ENCODE results near the gene RIC3. TPM values are rescaled to one million over a fixed set of nuclear protein-coding genes. Genes with fewer than 3 reads are reported as not detected.

Gene RIC3
- total and polyA plus RNA-seq, 5 donors from 2014 or later: 1.5 to 23.8 (median 3.1) TPM

GRCh38 chr11:8075119-8075726 lies 93.6 kb downstream of the RIC3 start:
- Mint-ChIP-seq H3K27me3 (peaks cover 11% of the 10 kb centered on the region), H3K4me1 (peaks cover 0 to 3% (median 0%) of the 10 kb centered on the region in 4 donors), H3K4me3 (no peak overlapping the region), H3K27ac (no peak overlapping the region), H3K9me3 (peaks cover 0 to 4% (median 0%) of the 10 kb centered on the region in 7 donors), H3K36me3 (no peaks in the 10 kb centered on the region)
- H3K27me3 ChIP-seq (ENCODE audit: control insufficient read depth, insufficient read depth, low read length): peaks cover 4% of the 10 kb centered on the region
- no peaks in the 10 kb centered on the region for H3K9me3 ChIP-seq (ENCODE audit: control insufficient read depth in 2 of 2, low read length in 2 of 2)
- H3K27ac ChIP-seq (ENCODE audit: insufficient read depth, low read length, poor library complexity, severe bottlenecking): no peak overlapping the region
- ATAC-seq (ENCODE audit: low read depth in 2 of 2) (no peak), DNase-seq (no peak)
- no peaks in the 10 kb centered on the region for H3K4me1 ChIP-seq (ENCODE audit: control insufficient read depth, insufficient read depth, low read length, poor library complexity, severe bottlenecking)
- no peak overlapping the region for H3K4me3 ChIP-seq (ENCODE audit: low read depth, low read length)
- no peaks in the 10 kb centered on the region for H3K36me3 ChIP-seq (ENCODE audit: control insufficient read depth, insufficient read depth, low read length)

- Mint-ChIP-seq H3K36me3 (no peaks in the 10 kb centered on the region), H3K9me3 (peaks cover 0 to 1% (median 0%) of the 10 kb centered on the region in 7 donors), H3K27me3 (peaks cover 16% of the 10 kb centered on the region), H3K4me3 (no peak overlapping the region), H3K4me1 (no peaks in the 10 kb centered on the region), H3K27ac (no peak overlapping the region)
- Histone ChIP-seq H3K9me3 (ENCODE audit: control insufficient read depth in 2 of 2, low read length in 2 of 2) (no peaks in the 10 kb centered on the region), H3K36me3 (ENCODE audit: control insufficient read depth, insufficient read depth, low read length) (no peaks in the 10 kb centered on the region), H3K27me3 (ENCODE audit: control insufficient read depth, insufficient read depth, low read length) (no peaks in the 10 kb centered on the region), H3K4me3 (ENCODE audit: low read depth, low read length) (no peak overlapping the region), H3K4me1 (ENCODE audit: control insufficient read depth, insufficient read depth, low read length, poor library complexity, severe bottlenecking) (no peaks in the 10 kb centered on the region), H3K27ac (ENCODE audit: insufficient read depth, low read length, poor library complexity, severe bottlenecking) (no peak overlapping the region)
- ATAC-seq (ENCODE audit: low read depth in 2 of 2) (no peak), DNase-seq (no peak)
These were observed 96.9 kb downstream of the RIC3 start for GRCh38 chr11:8071616-8072581.

- H3K27ac ChIP-seq (ENCODE audit: insufficient read depth, low read length, poor library complexity, severe bottlenecking): no peak overlapping the region
- no peak overlapping the region for H3K4me3 ChIP-seq (ENCODE audit: low read depth, low read length)
- Mint-ChIP-seq H3K4me1 (no peaks in the 10 kb centered on the region), H3K27me3 (peaks cover 16% of the 10 kb centered on the region), H3K36me3 (no peaks in the 10 kb centered on the region), H3K9me3 (peaks cover 0 to 1% (median 0%) of the 10 kb centered on the region in 7 donors), H3K27ac (no peak overlapping the region), H3K4me3 (no peak overlapping the region)
- DNase-seq (no peak), ATAC-seq (ENCODE audit: low read depth in 2 of 2) (no peak)
- H3K36me3 ChIP-seq (ENCODE audit: control insufficient read depth, insufficient read depth, low read length): no peaks in the 10 kb centered on the region
- H3K27me3 ChIP-seq (ENCODE audit: control insufficient read depth, insufficient read depth, low read length): no peaks in the 10 kb centered on the region
- no peaks in the 10 kb centered on the region for H3K4me1 ChIP-seq (ENCODE audit: control insufficient read depth, insufficient read depth, low read length, poor library complexity, severe bottlenecking)
- no peaks in the 10 kb centered on the region for H3K9me3 ChIP-seq (ENCODE audit: control insufficient read depth in 2 of 2, low read length in 2 of 2)
These were observed 98.3 kb downstream of the RIC3 start for GRCh38 chr11:8070417-8071115.

- Mint-ChIP-seq H3K27ac (no peak overlapping the region), H3K4me1 (no peaks in the 10 kb centered on the region), H3K27me3 (peaks cover 16% of the 10 kb centered on the region)
These were observed 99.1 kb downstream of the RIC3 start for GRCh38 chr11:8069771-8070170.

GRCh38 chr11:8068605-8069221 lies 100.1 kb downstream of the RIC3 start:
- Mint-ChIP-seq H3K9me3 (peaks cover 0 to 1% (median 0%) of the 10 kb centered on the region in 7 donors), H3K4me3 (no peak overlapping the region), H3K4me1 (no peaks in the 10 kb centered on the region), H3K27me3 (peaks cover 16% of the 10 kb centered on the region), H3K27ac (no peak overlapping the region), H3K36me3 (no peaks in the 10 kb centered on the region)
- H3K9me3 ChIP-seq (ENCODE audit: control insufficient read depth in 2 of 2, low read length in 2 of 2): no peaks in the 10 kb centered on the region
- DNase-seq: no peak
- no peaks in the 10 kb centered on the region for H3K27me3 ChIP-seq (ENCODE audit: control insufficient read depth, insufficient read depth, low read length)
- no peak overlapping the region for H3K27ac ChIP-seq (ENCODE audit: insufficient read depth, low read length, poor library complexity, severe bottlenecking)
- H3K4me3 ChIP-seq (ENCODE audit: low read depth, low read length): no peak overlapping the region
- H3K4me1 ChIP-seq (ENCODE audit: control insufficient read depth, insufficient read depth, low read length, poor library complexity, severe bottlenecking): no peaks in the 10 kb centered on the region
- H3K36me3 ChIP-seq (ENCODE audit: control insufficient read depth, insufficient read depth, low read length): no peaks in the 10 kb centered on the region
- ATAC-seq (ENCODE audit: low read depth in 2 of 2): no peak

More at GRCh38 chr11:8069771-8070170, 99.1 kb downstream of the RIC3 start:
- Mint-ChIP-seq H3K9me3 (peaks cover 0 to 1% (median 0%) of the 10 kb centered on the region in 7 donors), H3K36me3 (no peaks in the 10 kb centered on the region), H3K4me3 (no peak overlapping the region)
- no peak overlapping the region for H3K4me3 ChIP-seq (ENCODE audit: low read depth, low read length)
- no peak overlapping the region for H3K27ac ChIP-seq (ENCODE audit: insufficient read depth, low read length, poor library complexity, severe bottlenecking)
- no peaks in the 10 kb centered on the region for H3K36me3 ChIP-seq (ENCODE audit: control insufficient read depth, insufficient read depth, low read length)
- no peaks in the 10 kb centered on the region for H3K27me3 ChIP-seq (ENCODE audit: control insufficient read depth, insufficient read depth, low read length)
- ATAC-seq (ENCODE audit: low read depth in 2 of 2) (no peak), DNase-seq (no peak)
- no peaks in the 10 kb centered on the region for H3K4me1 ChIP-seq (ENCODE audit: control insufficient read depth, insufficient read depth, low read length, poor library complexity, severe bottlenecking)
- no peaks in the 10 kb centered on the region for H3K9me3 ChIP-seq (ENCODE audit: control insufficient read depth in 2 of 2, low read length in 2 of 2)

GRCh38 chr11:8067929-8068575 lies 100.8 kb downstream of the RIC3 start:
- Histone ChIP-seq H3K4me1 (ENCODE audit: control insufficient read depth, insufficient read depth, low read length, poor library complexity, severe bottlenecking) (no peaks in the 10 kb centered on the region), H3K27ac (ENCODE audit: insufficient read depth, low read length, poor library complexity, severe bottlenecking) (no peak overlapping the region), H3K9me3 (ENCODE audit: control insufficient read depth in 2 of 2, low read length in 2 of 2) (no peaks in the 10 kb centered on the region), H3K27me3 (ENCODE audit: control insufficient read depth, insufficient read depth, low read length) (no peaks in the 10 kb centered on the region), H3K4me3 (ENCODE audit: low read depth, low read length) (no peak overlapping the region), H3K36me3 (ENCODE audit: control insufficient read depth, insufficient read depth, low read length) (no peaks in the 10 kb centered on the region)
- Mint-ChIP-seq H3K9me3 (peaks cover 0 to 1% (median 0%) of the 10 kb centered on the region in 7 donors), H3K36me3 (no peaks in the 10 kb centered on the region), H3K27me3 (peaks cover 16% of the 10 kb centered on the region), H3K4me3 (no peak overlapping the region), H3K4me1 (no peaks in the 10 kb centered on the region), H3K27ac (no peak overlapping the region)
- DNase-seq (no peak), ATAC-seq (ENCODE audit: low read depth in 2 of 2) (no peak)

- DNase-seq (no peak), ATAC-seq (ENCODE audit: low read depth in 2 of 2) (no peak)
- Histone ChIP-seq H3K27me3 (ENCODE audit: control insufficient read depth, insufficient read depth, low read length) (no peaks in the 10 kb centered on the region), H3K36me3 (ENCODE audit: control insufficient read depth, insufficient read depth, low read length) (no peaks in the 10 kb centered on the region), H3K27ac (ENCODE audit: insufficient read depth, low read length, poor library complexity, severe bottlenecking) (no peak overlapping the region), H3K9me3 (ENCODE audit: control insufficient read depth in 2 of 2, low read length in 2 of 2) (no peaks in the 10 kb centered on the region), H3K4me3 (ENCODE audit: low read depth, low read length) (no peak overlapping the region), H3K4me1 (ENCODE audit: control insufficient read depth, insufficient read depth, low read length, poor library complexity, severe bottlenecking) (no peaks in the 10 kb centered on the region)
- H3K4me1 Mint-ChIP-seq: no peaks in the 10 kb centered on the region
- peaks cover 16% of the 10 kb centered on the region for H3K27me3 Mint-ChIP-seq
- peaks cover 0 to 1% (median 0%) of the 10 kb centered on the region in 7 donors for H3K9me3 Mint-ChIP-seq
- H3K4me3 Mint-ChIP-seq: no peak overlapping the region
- no peak overlapping the region for H3K27ac Mint-ChIP-seq
- H3K36me3 Mint-ChIP-seq: no peaks in the 10 kb centered on the region
These were observed 101.3 kb downstream of the RIC3 start for GRCh38 chr11:8067567-8067928.
